Breast epithelium (tissue), 4 donors: ENCODE measurements around the gene MAML3. TPM values are rescaled to one million over a fixed set of nuclear protein-coding genes. Genes with fewer than 3 reads are reported as not detected.

ENCODE experiments used
- DNase-seq, 2 donors: peaks; one replicate each; pipeline ENCODE4 v3.0.0-alpha.2; 2019; ENCODE audit warnings: low spot score in 2 of 2
- H3K27ac ChIP-seq, 2 donors: fragments of 200-600 bp; sonication (generic) in 1 of 2; one replicate each; pipeline ENCODE4 v1.5.1; 2016 to 2019; ENCODE audit warnings: mild to moderate bottlenecking in 1 of 2
- H3K27me3 ChIP-seq, 2 donors: fragments of 200-600 bp; sonication (generic) in 1 of 2; one replicate each; pipeline versions ENCODE4 v1.5.1 to v1.6.0; 2017 to 2019; ENCODE audit warnings: control low read depth in 1 of 2, mild to moderate bottlenecking in 1 of 2
- H3K36me3 ChIP-seq: fragments of 200-600 bp; one replicate; pipeline ENCODE4 v1.5.1; 2019
- H3K4me1 ChIP-seq, 2 donors: fragments of 200-600 bp; sonication (generic); one replicate each; pipeline ENCODE4 v1.5.1; 2016 to 2019; ENCODE audit warnings: control low read depth in 1 of 2
- H3K4me3 ChIP-seq, 3 donors: fragments of 200-600 bp; sonication (generic); 1 replicate in 2 of 3; 2 replicates in 1 of 3; pipeline ENCODE4 v1.5.1; 2016 to 2019; ENCODE audit warnings: mild to moderate bottlenecking in 3 of 3, moderate library complexity in 2 of 3
- H3K9me3 ChIP-seq, 2 donors: fragments of 200-600 bp; sonication (generic) in 1 of 2; one replicate each; pipeline ENCODE4 v1.5.1; 2016 to 2019; ENCODE audit warnings: control low read depth in 1 of 2
- POLR2A ChIP-seq: fragments of 450-650 bp; IDR thresholded peaks from one replicate; pipeline ENCODE4 v1.6.1; 2016; ENCODE audit warnings: antibody characterized with exemption, mild to moderate bottlenecking, moderate library complexity
- POLR2AphosphoS5 ChIP-seq, 3 donors: sonication (generic); formaldehyde crosslinking; IDR thresholded peaks; one replicate each; pipeline ENCODE4 v1.6.1; 2017; ENCODE audit warnings: antibody characterized with exemption in 3 of 3
- intact Hi-C: fragments of 100-400 bp; cut with DNase I; formaldehyde crosslinking; loops from one replicate; pipeline ENCODE4 v1.15.1; 2023; ENCODE audit warnings: low total_unique reads
- total RNA-seq, 3 donors: library from RNA; depleted of rRNA; stranded (reverse); fragments of >200 nt; gene quantifications; one replicate each; pipeline ENCODE4 v1.1.0, GENCODE V29; 2016
- TF ChIP-seq, protein P1 (sequence below), 3 donors: fragments of 450-650 bp; IDR thresholded peaks; one replicate each; pipeline ENCODE4 v1.5.1; 2016 to 2017; ENCODE audit warnings: antibody characterized with exemption in 3 of 3, mild to moderate bottlenecking in 3 of 3, moderate library complexity in 3 of 3

MAML3 gene
- total RNA-seq, 3 donors from 2014 or later = 5.0 to 16.8 (median 11.1) TPM

DNA sequence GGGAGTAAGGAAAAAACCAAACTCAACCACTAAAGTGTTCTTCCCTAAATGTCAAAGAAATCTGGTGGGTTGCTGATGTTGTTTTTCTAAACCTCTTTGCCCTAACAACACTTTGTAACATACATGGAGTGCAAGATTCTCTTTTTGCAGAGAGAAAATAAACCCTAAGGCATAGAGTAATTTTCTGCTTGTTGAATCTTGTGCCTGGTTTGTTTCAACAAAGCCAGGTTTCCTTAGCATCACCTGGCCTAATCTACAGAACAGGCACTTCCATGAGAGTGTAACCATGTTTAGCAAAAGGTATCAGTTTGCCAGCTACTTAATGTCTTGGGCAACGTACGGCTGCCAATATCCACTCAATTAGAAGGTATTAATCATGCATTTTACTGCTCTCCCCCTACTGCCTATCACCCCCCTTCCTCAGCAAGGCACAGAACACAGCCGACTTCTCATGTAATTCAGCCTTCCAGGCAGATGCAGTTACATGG lies 219.2 kb downstream of the MAML3 start:
- H3K9me3 ChIP-seq = no peaks in the 10 kb centered on the region
- no peaks in the 10 kb centered on the region for H3K36me3 ChIP-seq
- H3K27me3 ChIP-seq = no peaks in the 10 kb centered on the region
- intact Hi-C loops = no loop called here
- no peak overlapping the region for H3K4me3 ChIP-seq
- H3K27ac ChIP-seq = peak overlapping the region; percentile 26 to 76
- DNase-seq = no peak
- TF ChIP-seq, protein P1, sequence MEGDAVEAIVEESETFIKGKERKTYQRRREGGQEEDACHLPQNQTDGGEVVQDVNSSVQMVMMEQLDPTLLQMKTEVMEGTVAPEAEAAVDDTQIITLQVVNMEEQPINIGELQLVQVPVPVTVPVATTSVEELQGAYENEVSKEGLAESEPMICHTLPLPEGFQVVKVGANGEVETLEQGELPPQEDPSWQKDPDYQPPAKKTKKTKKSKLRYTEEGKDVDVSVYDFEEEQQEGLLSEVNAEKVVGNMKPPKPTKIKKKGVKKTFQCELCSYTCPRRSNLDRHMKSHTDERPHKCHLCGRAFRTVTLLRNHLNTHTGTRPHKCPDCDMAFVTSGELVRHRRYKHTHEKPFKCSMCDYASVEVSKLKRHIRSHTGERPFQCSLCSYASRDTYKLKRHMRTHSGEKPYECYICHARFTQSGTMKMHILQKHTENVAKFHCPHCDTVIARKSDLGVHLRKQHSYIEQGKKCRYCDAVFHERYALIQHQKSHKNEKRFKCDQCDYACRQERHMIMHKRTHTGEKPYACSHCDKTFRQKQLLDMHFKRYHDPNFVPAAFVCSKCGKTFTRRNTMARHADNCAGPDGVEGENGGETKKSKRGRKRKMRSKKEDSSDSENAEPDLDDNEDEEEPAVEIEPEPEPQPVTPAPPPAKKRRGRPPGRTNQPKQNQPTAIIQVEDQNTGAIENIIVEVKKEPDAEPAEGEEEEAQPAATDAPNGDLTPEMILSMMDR (IDR thresholded peaks at IDR 0.05) = no peak
- TF ChIP-seq POLR2AphosphoS5 (IDR thresholded peaks at IDR 0.05) (no peak), POLR2A (no peak)
- no peaks in the 10 kb centered on the region for H3K4me1 ChIP-seq

DNA sequence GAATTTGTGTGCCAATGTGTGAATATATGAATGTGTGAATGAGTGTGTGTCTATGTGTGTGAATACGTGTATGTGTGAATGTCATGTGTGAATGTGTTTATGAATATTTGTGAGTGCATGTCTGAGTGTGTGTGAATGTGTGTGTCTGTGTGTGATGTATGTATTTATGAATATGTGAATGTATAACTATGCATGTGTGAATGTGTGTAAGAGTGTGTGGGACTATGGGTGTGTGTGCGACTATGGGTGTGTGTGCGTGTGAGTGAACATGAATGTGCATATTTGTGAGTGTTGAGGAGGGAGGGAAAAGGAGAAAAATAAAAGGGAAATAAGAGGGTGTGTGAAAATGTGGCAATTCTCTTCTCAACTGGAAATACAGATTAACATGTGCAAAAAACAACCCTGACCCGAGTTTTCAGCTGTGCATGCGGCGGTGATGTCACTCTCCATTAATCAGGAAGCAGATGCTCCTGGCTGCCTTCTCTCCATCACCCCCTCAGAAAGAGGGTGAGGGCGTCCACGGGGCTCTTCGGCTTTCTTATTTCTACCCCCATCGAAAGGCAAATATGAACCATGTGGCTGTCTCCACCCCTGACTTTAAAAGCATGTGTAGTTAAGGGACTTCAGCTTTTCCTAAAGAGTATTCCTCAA lies 219.8 kb downstream of the MAML3 start:
- no peaks in the 10 kb centered on the region for H3K36me3 ChIP-seq
- H3K4me3 ChIP-seq = no peak overlapping the region
- H3K27me3 ChIP-seq = no peaks in the 10 kb centered on the region
- no peaks in the 10 kb centered on the region for H3K9me3 ChIP-seq
- DNase-seq = no peak
- intact Hi-C loops = no loop called here
- peak overlapping the region; percentile 26 to 76 for H3K27ac ChIP-seq
- H3K4me1 ChIP-seq = no peaks in the 10 kb centered on the region
- no peak for TF ChIP-seq POLR2AphosphoS5 (IDR thresholded peaks at IDR 0.05)
- no peak for TF ChIP-seq POLR2A
- TF ChIP-seq, protein P1 (IDR thresholded peaks at IDR 0.05) = no peak

DNA sequence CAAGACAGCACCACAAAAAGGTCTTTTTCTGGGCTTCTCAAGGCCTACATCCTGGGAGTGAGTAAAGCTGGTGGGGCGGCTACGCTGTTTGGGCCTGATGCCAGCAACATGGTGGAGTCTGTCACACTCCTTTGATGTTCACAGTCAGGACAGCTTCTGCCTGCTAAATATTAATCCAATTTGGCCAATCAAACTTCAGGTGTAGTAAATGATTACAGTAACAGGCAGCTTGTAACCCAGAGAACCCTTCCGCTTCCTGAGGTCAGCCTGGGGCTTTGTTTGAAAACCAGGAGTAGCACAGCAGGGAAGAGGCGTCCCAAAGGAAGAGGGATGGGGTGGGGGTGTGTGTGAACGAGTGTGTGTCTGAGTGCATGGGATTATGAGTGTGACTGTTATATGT lies 220.4 kb downstream of the MAML3 start:
- no peak overlapping the region for H3K4me3 ChIP-seq

DNA sequence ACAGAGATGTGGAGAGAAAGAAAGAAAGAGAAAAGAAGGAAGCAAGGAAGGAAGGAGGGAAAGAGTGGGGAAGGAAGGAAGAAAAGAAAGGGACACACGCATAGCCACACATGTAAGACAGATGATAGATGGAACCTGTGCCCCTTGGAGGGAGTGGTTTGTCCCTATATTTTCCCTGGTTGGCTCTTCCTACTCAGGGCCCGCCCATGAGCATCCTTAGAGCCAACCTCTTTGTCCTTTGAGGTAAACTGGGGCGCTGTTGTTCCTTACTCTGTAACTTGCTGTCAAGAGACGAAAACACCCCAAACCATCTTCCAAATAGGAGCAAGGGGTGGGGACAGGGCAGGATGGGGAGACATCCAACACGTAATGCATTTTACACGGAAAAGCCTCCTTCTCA lies 220.9 kb downstream of the MAML3 start:
- Histone ChIP-seq H3K4me3 (no peak overlapping the region), H3K27me3 (no peaks in the 10 kb centered on the region), H3K27ac (peak overlapping the region in 1 of 2 donors; percentile 76), H3K4me1 (no peaks in the 10 kb centered on the region), H3K36me3 (no peaks in the 10 kb centered on the region), H3K9me3 (no peaks in the 10 kb centered on the region)
- intact Hi-C loops = no loop called here
- no peak for DNase-seq
- TF ChIP-seq POLR2AphosphoS5 (IDR thresholded peaks at IDR 0.05) = no peak
- no peak for TF ChIP-seq POLR2A
- TF ChIP-seq, protein P1 (IDR thresholded peaks at IDR 0.05) = no peak

More for the DNA sequence above, 220.4 kb downstream of the MAML3 start:
- no peaks in the 10 kb centered on the region for H3K27me3 ChIP-seq
- no peaks in the 10 kb centered on the region for H3K9me3 ChIP-seq
- no peaks in the 10 kb centered on the region for H3K4me1 ChIP-seq
- TF ChIP-seq POLR2A (no peak), POLR2AphosphoS5 (IDR thresholded peaks at IDR 0.05) (no peak)
- TF ChIP-seq, protein P1 (IDR thresholded peaks at IDR 0.05) = no peak
- intact Hi-C loops = no loop called here
- H3K36me3 ChIP-seq = no peaks in the 10 kb centered on the region
- H3K27ac ChIP-seq = peak overlapping the region in 1 of 2 donors; percentile 76
- no peak for DNase-seq

DNA sequence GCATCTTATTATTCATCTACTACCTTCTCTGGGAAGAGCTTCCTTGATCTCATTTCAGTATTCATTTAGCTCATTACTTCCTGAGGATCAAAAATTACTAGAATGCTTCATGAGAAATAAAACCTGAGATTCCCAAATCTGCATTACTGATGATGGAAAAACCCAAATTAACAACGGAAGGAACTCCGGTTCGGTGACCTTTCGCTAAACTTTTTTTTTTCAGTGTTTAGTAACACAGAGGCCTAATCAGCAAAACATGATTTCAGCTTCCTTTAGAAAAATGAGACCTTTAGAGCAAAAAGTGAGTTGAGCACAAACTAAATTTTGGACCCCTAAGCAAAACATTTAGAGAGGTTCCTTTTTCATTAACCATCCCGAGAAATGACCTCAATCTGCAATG lies 229.2 kb downstream of the MAML3 start:
- DNase-seq = no peak
- no peaks in the 10 kb centered on the region for H3K36me3 ChIP-seq
- H3K4me3 ChIP-seq = no peak overlapping the region
- TF ChIP-seq, protein P1 (IDR thresholded peaks at IDR 0.05) = no peak
- no peak for TF ChIP-seq POLR2AphosphoS5 (IDR thresholded peaks at IDR 0.05)
- H3K4me1 ChIP-seq = peaks cover 0 to 6% of the 10 kb centered on the region in 2 donors
- H3K9me3 ChIP-seq = no peaks in the 10 kb centered on the region
- H3K27ac ChIP-seq = peak overlapping the region in 1 of 2 donors; percentile 23
- intact Hi-C loops = no loop called here
- H3K27me3 ChIP-seq = no peaks in the 10 kb centered on the region
